Measurements from ENCODE around the gene TNNC1.

The TNNC1 gene

GRCh38 chr3:52428151-52429005 lies 25.5 kb downstream of the TNNC1 start:
- peak; percentile 97 for FAIRE-seq

- FAIRE-seq: no peak
These were observed 30.7 kb downstream of the TNNC1 start for GRCh38 chr3:52423173-52423572.

- FAIRE-seq: no peak
These were observed 31.2 kb downstream of the TNNC1 start for GRCh38 chr3:52422669-52423068.

GRCh38 chr3:52420388-52420787 lies 33.5 kb downstream of the TNNC1 start:
- FAIRE-seq: no peak

- FAIRE-seq: no peak
These were observed 38.0 kb downstream of the TNNC1 start for GRCh38 chr3:52415800-52416199.

GRCh38 chr3:52408466-52408865 lies 45.4 kb downstream of the TNNC1 start:
- FAIRE-seq: no peak

GRCh38 chr3:52407779-52408178 lies 46.1 kb downstream of the TNNC1 start:
- no peak for FAIRE-seq

GRCh38 chr3:52406791-52407510 lies 46.9 kb downstream of the TNNC1 start:
- no peak for FAIRE-seq

GRCh38 chr3:52406231-52406661 lies 47.6 kb downstream of the TNNC1 start:
- no peak for FAIRE-seq

- FAIRE-seq: no peak
These were observed 48.2 kb downstream of the TNNC1 start for GRCh38 chr3:52405601-52406110.

GRCh38 chr3:52405066-52405465 lies 48.8 kb downstream of the TNNC1 start:
- FAIRE-seq: no peak

- FAIRE-seq: no peak
These were observed 49.5 kb downstream of the TNNC1 start for GRCh38 chr3:52404391-52404790.

- FAIRE-seq: no peak
These were observed 49.9 kb downstream of the TNNC1 start for GRCh38 chr3:52403955-52404354.

GRCh38 chr3:52403271-52403841 lies 50.5 kb downstream of the TNNC1 start:
- no peak for FAIRE-seq

- FAIRE-seq: no peak
These were observed 51.1 kb downstream of the TNNC1 start for GRCh38 chr3:52402706-52403270.

- FAIRE-seq: no peak
These were observed 51.7 kb downstream of the TNNC1 start for GRCh38 chr3:52402101-52402521.

GRCh38 chr3:52401551-52401950 lies 52.3 kb downstream of the TNNC1 start:
- no peak for FAIRE-seq

Measured in islet of Langerhans (tissue), 1 donor.